HG02885 (cell line): ENCODE results near the gene PPAN.

ENCODE experiments used
- ATAC-seq: cut with Tn5 transposase; IDR thresholded peaks from one replicate; pipeline ENCODE4 v1.9.1; 2021; ENCODE audit warnings: mild to moderate bottlenecking; ENCODE audit not compliant: unreplicated experiment, poor library complexity

PPAN gene

DNA sequence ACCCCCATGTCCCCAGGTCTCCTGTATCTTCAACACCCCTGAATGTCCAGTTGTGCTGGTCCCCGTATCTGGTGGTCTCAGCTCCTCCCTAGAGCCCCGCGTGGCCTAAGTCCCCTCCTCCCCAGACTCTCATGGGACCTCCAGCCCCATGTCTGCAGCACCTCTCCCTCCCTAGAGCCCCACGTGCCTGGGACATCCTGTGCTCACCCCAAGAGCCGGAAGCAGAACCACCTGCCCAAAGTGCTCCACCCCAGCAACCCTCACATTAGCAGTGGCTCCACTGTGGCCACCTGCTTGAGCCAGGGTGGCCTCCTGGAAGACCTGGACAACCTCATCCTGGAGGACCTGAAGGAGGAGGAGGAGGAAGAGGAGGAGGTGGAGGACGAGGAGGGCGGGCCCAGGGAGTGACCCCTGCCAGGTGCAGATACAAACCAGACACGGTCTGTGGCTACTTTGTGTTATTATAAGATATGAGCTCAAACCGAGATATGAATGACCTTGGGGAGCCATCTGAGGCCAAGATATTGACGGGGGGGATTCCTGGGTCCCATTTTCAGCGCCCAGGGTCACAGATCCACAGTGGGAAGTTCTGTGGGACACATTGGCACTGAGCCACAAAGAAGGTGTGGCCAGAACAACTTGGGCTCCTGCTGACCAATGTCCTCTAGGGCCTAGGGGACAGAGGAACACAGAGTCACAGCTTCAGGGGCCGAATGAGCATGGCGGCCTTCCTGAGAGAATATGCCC lies 14.1 kb upstream of the PPAN start:
- ATAC-seq, result no peak

DNA sequence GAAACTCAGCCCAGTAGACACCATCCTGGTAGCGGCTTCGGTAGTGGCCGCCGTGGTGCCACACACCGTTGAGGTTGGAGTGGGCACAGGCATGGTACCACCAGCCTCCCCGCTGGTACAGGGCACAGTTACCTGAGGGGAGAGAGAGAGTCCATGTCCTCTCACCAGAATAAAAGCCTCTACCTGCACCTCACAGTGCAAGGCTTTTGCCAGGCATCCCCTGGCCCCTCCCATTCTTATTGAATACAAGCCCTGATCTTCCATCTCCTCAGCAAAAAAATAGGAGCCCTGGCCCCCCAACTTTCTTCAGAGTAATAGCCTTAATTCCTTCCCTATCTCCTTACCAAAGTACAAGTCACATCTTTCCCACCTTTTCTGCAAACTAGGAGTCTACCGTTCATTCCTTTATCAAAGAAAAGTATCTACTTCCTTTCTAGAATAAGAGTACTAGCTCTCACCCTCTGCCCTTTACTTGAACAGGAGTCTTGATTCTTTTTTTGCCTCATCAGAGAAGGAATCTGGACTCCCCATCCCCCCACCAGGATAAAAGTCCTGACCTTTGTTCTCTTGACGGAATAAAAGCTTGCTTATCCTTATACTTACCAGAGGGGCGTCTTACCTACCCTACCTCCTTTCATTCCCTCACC lies 13.4 kb upstream of the PPAN start:
- no peak for ATAC-seq

DNA sequence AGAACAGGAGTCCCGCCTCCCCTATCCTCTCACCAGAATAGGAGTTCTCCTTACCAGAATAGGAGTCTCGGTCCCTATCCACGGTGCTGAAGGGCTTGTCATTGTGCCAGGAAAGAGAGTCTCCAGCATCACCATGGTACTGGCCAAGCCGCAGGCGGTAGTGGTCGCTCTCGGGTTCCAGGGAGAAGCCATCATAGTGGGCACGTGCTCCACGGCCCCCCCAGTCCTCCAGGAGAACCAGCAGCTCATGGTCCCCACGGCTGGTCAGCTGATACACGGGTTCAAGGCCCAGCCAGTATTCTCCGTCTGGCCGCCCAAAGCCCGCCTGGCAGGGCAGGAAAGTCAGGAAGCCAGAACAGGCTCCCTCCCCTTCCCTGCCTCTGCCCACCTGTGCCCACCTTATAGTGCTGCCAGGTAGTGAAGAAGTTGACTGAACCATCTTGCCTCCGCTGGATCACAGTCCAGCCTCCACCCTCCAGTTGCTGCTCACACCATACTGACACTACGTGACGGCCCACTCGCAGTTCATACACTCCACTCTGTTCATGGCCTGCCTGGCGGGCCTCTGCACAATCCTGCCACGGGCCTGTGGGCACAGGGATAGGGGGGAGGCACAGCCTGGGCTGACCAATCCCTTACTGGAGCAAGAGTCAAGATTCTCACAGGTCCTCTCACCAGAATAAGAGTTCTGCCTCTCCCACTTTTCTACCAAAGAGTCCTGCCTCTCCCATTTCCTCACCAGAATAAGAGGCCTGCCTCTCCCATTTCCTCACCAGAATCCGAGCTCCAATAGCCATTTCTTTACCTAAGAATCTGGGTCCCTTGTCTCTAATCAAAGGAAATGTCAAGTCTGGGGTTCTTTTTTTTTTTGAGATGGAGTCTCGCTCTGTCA lies 12.6 kb upstream of the PPAN start:
- ATAC-seq, result no peak

DNA sequence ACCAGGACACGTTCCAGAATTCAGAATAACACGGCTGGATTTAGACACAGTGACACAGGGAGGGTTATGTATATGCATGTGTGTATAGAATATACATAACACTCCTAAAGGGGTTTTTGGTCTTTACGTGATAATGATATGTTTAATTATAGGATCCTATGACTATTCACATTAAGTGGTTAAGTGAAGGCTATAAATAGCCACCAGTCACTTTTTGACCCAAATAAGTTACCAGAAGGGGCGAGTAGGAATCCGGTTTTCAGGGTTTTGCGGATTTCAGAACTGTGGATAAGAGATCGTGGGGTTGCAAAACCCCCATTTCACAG lies 10.6 kb upstream of the PPAN start:
- no peak for ATAC-seq

DNA sequence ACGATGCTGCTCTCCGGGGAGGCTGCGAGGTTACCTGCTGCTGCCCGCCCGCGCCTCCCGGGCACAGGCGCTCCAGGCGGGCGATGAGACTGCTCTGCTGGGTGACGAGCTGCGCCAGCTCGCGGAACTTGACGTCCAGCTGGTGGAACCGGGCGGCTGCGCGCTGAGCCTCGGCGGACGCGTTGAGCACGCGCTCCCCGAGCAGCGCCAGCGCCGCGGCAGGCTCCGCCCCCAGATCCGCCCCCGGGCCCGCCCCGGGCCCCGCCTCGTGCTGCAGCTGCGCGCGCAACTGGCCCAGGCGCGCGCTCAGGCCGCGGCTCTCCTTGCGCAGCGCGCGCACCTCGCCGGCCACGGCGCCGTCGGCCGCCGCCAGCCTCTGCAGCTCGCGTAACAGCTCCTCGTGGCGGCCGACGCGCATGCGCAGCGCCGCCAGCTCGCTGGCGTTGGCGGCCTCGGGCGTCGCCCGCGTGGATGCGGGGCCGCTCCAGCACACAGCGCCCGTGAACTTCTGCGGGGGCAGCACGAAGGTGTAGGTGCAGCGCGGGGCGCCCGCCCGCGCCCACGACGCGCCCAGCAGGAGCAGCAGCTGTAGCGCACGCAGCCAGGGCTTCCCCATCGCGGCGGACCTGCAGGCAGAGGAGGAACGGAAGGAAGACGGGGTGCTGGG lies 10.1 kb upstream of the PPAN start:
- peak; percentile 85 for ATAC-seq

DNA sequence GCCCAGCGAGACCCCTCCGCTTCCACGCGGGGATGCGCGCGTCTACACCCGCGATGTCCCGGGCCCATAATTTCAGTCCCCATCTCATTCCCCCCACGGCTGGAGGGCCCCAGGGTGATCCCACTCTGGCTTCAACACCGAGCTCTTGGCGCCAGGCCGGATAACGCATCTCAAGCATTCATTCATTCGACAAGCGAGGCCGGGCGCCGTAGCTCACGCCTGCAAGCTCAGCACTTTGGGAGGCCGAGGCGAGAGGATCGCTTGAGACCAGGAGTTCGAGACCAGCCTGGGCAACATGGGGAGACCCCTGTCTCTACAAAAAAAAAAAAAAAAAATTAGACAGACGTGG lies 9.6 kb upstream of the PPAN start:
- ATAC-seq, result no peak

DNA sequence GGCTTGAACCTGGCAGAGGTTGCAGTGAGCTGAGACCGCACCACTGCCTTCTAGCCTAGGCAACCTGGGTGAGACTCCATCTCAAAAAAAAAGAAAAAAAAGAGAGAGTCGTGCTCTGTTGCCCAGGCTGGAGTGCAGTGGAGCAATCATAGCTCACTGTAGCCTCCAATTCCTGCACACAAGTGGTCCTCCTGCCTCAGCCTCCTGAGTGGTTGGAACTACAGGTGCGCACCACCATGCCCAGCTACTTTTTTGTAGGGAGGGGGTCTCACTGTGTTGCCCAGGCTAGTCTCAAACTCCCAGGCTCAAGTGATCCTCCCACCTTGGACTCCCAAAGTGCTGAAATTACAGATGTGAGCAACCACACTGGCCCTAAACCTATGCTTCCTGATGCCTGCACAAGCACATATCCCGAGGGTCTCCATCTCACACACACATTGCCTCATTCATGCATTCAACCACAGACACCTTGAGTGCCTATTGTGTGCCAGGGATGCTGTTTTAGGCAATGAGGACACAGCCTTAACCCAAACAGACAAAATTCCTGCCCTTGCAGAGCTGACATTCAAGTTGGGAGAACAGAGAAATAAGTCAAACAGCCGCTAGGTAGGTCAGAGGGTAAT lies 5.9 kb upstream of the PPAN start:
- ATAC-seq, result no peak

DNA sequence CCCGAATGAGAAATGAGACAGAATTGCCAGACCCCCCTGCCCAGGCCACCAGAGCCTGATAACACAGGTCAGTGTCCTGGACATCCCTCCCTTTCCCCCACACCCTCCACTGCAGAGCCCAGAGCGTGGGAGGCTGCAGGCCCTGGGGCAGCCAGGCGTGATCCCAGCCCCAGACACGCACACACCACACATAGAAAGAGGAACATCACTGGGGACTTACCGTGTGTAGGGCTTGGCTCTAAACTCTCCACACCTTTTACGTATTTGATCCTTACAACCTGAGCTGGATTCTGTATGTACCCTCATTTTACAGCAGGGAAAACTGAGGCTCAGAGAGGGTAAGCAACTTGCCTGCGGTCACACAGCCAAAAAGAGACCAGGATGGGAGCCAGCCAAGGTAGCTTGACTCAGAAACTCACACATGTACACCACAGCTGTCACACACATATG lies 3.4 kb upstream of the PPAN start:
- ATAC-seq, result peak; percentile 36

DNA sequence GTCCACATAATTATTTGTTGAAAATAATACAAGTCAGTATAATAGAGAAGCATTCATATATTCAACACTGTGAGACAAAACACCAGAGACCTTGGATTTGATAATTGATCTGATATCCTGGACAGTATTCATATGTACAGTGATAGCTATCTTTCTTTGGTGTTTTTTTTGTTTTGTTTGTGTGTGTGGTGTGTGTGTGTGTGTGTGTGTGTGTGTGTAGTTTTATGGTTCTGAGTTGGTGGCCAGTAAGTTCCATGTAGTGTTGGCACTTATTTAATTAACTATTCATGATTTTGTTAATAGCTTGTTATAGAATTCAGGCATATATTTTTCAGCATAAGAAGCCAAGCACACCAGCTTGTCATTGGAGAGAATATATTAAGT lies 2.0 kb upstream of the PPAN start:
- ATAC-seq, result no peak

DNA sequence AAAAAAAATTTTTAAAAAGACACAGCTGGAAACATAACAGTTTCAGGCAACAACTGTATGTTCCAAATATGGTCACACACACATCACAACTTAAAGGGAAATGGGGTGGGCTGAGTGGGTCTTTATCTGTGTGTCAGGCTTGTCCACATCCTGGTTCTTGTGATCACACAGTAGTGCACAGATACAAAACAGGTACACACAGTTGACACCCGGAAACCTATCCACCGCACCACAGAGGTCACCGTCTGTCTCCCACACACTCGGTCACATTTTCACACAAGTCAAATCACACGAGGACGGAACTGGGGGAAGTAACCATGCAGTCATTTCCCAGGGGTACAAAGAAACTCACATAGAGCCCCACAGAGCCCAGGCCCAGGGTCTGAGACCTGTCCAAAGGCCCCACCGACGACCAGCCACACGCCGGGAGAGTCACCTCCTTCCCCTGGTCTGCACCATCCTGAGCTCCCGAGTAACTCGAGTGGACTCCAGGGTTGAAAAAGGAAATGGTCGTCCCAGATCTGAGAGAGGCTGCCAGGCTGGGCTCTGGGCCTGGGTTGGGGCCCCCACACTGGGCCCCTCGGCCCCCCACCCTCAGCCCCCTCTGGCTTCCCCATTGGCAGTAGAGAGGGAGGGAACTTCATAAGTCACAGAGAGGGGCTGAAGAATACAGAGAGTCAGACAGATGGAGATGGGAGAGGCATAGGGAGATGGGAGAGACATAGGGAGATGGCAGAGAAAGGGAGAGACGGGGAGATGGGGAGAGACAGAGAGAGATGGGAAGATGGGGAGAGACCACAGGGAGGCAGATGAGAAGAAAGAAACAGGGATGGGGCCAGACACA lies 1.3 kb upstream of the PPAN start:
- ATAC-seq, result no peak

DNA sequence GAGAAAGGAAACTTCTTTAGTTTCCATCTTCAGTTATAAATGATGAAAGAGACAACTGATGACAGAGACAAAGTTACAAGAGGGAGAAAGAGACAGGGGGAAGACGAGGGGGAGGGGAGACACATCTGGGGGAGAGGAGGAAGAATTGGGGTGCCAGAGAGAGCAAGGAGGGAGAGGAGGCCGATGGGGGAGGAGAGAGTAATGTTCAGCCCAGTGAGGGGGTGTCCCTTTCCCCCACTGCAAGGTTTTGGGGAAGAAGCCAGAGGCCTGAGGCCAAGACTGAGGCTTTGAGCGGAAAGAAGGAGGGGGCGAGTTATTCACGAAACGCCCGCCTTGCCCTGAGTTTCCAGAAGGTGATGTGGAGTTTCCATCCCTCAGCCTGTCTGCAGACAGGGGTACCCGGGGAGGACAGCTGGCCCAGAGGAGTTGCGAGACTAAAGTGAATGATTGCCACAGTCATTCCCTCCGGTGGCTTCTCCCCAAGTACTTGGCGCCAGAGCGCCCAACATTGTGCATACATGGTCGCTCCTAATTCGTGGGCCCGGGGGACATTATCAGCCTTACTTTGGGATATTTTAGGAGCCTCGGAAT lies 558 bp upstream of the PPAN start:
- peak; percentile 25 for ATAC-seq

DNA sequence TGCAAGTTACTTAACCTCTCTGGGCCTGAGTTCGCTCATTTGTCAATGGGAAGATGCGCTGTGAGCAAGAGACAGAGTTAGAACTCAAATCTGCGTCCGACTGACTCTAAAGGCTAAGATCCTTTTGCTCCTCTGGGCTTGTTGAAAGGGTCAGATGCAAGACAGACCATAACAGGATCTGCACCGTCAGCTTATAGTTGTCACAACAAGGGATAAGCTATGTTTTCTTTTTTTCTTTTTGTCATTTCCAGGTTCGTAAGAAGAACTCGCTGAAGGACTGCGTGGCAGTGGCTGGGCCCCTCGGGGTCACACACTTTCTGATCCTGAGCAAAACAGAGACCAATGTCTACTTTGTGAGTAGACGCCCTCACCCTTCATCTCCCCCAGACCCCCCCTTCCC lies 1.1 kb downstream of the PPAN start:
- ATAC-seq, result no peak

DNA sequence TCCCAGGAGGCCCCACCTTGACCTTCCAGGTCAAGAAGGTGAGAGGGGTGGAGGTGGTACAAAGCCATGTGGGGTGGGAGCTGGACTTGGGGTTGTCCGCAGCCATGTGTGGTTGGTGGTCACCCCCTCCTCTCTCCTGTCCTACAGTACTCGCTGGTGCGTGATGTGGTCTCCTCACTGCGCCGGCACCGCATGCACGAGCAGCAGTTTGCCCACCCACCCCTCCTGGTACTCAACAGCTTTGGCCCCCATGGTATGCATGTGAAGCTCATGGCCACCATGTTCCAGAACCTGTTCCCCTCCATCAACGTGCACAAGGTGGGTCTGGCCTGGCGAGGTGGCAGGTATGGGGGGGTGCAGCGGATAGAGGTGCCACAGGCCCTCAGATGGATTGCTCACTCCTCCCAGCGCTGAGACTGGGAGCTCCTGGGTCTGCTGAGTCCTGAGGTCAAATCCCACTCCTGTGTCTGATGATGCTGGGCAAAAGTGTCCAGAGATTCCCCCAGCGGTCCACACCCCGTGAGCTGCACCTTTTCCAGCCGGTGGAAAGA lies 1.7 kb downstream of the PPAN start:
- no peak for ATAC-seq

DNA sequence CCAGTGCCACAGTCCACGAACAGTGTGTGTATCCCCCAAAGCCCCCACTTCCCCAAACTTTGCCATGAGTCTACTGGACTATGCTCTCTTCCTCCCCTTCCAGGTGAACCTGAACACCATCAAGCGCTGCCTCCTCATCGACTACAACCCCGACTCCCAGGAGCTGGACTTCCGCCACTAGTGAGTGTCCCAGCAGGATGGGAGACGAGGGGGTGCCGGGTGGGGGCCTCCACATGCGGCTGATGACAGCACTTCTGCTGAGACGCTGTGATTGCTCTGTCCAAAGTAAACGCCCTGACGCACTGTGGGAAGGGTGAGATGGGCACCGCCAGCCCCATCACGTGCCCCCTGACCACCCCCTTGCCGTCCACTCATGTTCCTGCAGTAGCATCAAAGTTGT lies 3.4 kb downstream of the PPAN start:
- no peak for ATAC-seq

DNA sequence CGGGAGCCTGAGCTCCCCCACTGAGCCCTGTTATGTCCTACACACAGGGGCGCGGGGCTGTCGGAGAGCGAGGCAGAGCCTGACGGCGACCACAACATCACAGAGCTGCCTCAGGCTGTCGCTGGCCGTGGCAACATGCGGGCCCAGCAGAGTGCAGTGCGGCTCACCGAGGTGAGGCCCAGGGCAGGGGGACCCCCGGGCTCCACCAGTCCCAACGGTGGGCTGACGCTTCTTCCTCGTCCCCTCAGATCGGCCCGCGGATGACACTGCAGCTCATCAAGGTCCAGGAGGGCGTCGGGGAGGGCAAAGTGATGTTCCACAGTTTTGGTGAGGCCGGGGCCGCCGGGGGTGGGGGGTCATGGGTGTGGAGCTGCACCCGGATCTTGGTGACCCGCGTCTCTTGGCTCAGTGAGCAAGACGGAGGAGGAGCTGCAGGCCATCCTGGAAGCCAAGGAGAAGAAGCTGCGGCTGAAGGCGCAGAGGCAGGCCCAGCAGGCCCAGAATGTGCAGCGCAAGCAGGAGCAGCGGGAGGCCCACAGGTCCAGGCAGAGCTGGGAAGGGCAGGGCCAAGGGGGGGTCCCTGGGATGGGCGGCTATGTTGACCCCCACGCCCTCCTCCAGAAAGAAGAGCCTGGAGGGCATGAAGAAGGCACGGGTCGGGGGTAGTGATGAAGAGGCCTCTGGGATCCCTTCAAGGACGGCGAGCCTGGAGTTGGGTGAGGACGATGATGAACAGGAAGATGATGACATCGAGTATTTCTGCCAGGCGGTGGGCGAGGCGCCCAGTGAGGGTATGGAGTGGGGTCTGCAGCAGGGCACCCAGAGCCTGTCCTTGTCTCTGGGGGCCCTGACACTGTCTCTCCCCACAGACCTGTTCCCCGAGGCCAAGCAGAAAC lies 4.2 kb downstream of the PPAN start:
- ATAC-seq, result no peak

DNA sequence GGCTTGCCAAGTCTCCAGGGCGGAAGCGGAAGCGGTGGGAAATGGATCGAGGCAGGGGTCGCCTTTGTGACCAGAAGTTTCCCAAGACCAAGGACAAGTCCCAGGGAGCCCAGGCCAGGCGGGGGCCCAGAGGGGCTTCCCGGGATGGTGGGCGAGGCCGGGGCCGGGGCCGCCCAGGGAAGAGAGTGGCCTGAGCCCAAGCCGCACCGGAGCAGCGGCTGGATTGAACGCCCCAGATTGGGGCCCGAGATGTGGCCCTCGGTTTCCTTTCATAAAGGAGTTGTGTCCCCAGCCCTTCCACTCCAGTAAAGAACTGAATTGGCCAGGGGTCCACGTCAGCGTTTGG lies 4.8 kb downstream of the PPAN start:
- no peak for ATAC-seq

DNA sequence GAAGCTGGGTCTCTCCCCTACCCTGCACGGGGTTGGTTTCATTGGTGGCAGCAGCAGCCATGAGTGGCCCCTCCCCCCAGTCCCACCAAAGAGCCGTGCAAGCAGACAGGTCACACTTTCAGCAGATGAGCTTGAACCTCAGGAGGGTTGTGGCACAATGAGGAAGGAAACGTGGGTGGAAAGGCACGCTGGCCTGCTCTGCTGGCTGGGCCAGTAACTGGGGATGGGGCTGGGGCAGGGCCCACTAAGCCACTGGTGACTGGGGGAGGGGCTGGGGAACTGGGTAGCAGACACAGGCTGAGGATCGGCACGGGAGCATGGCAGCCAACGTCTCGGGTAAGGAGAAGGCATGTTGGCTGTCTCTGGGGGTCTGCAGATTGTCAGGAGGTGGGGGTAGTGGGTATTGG lies 5.2 kb downstream of the PPAN start, which contains the start of gene P2RY11:
Gene P2RY11 (plus strand): TSS at position 289 of the 407 bp plus-strand sequence. CDS start 29 bp downstream, at position 318.
- ATAC-seq, result no peak
